NB4 (cell line): ENCODE data around the gene FOSL2.

ENCODE experiments used
- CTCF ChIP-seq: IDR thresholded peaks from one replicate; pipeline ENCODE4 v1.5.1; 2012; ENCODE audit warnings: low read depth, low read length
- POLR2A ChIP-seq: IDR thresholded peaks from 2 replicates; pipeline ENCODE4 v1.6.1; 2011; ENCODE audit warnings: mild to moderate bottlenecking; ENCODE audit not compliant: insufficient read length; ENCODE audit errors: extremely low read depth

- no peak for TF ChIP-seq CTCF
- TF ChIP-seq POLR2A: no peak
These were observed 23.1 kb downstream of the FOSL2 start for GRCh38 chr2:28415715-28416114.
